NOMO-1 treated with dmso at 0.1 percent for 144 hours (cell line): ENCODE data around the gene PI16.
"Not testable (repeated sequence)": the region's sequence is repeated elsewhere in the genome, so short reads cannot be mapped to it uniquely, and the experiment has no call there.

ENCODE experiments used
- DNase-seq: peaks from one replicate; lab custom pipeline; 2025; ENCODE audit not compliant: unreplicated experiment; lab: John Stamatoyannopoulos, UW

The PI16 gene

GRCh38 chr6:36973647-36974046 is 19.1 kb downstream of the PI16 start:
- no peak for DNase-seq

GRCh38 chr6:36975231-36976006 is 20.9 kb downstream of the PI16 start:
- no peak for DNase-seq

GRCh38 chr6:36976007-36976264 is 21.4 kb downstream of the PI16 start:
- no peak for DNase-seq

GRCh38 chr6:36976509-36976908 is 22.0 kb downstream of the PI16 start:
- no peak for DNase-seq

GRCh38 chr6:36976931-36977330 is 22.4 kb downstream of the PI16 start:
- DNase-seq: no peak

- no peak for DNase-seq
Measured at GRCh38 chr6:36977470-36977941, 23.0 kb downstream of the PI16 start.

GRCh38 chr6:36978421-36979346 is 24.1 kb downstream of the PI16 start:
- no peak for DNase-seq

- DNase-seq: no peak
Measured at GRCh38 chr6:36979347-36979742, 24.8 kb downstream of the PI16 start.

- no peak for DNase-seq
Measured at GRCh38 chr6:36980129-36980528, 25.6 kb downstream of the PI16 start.

GRCh38 chr6:36980876-36981619 is 26.5 kb downstream of the PI16 start:
- no peak for DNase-seq

GRCh38 chr6:36983538-36983937 is 29.0 kb downstream of the PI16 start:
- no peak for DNase-seq

GRCh38 chr6:36984581-36985416 is 30.3 kb downstream of the PI16 start:
- DNase-seq: no peak

GRCh38 chr6:36985417-36985807 is 30.9 kb downstream of the PI16 start:
- no peak for DNase-seq

GRCh38 chr6:36985808-36986703 is 31.5 kb downstream of the PI16 start, which contains the start of gene MTCH1:
TSS of gene MTCH1 (minus strand) at chr6:36986196. CDS start at chr6:36986173, 23 bp downstream.
- peak; percentile 76 for DNase-seq

- no peak for DNase-seq
Measured at GRCh38 chr6:36986704-36987047, 32.1 kb downstream of the PI16 start.

GRCh38 chr6:36989264-36989663 is 34.7 kb downstream of the PI16 start:
- no peak for DNase-seq

- DNase-seq: not testable (repeated sequence)
Measured at GRCh38 chr6:36990401-36990800, 35.9 kb downstream of the PI16 start.

GRCh38 chr6:36997811-36998722 is 43.5 kb downstream of the PI16 start:
- no peak for DNase-seq

- no peak for DNase-seq
Measured at GRCh38 chr6:36998723-36999038, 44.1 kb downstream of the PI16 start.
